ENCODE measurements around the gene LAMB1. TPM values are rescaled to one million over a fixed set of nuclear protein-coding genes. Genes with fewer than 3 reads are reported as not detected.

The LAMB1 gene
- 104 TPM for total RNA-seq
- long read RNA-seq, full-length matches to known transcripts: 43 of 108 reads
- long read RNA-seq, partial matches to known transcripts: 48 of 108 reads
- long read RNA-seq, other reads (novel, unspliced or antisense): 17 of 108 reads

DNA sequence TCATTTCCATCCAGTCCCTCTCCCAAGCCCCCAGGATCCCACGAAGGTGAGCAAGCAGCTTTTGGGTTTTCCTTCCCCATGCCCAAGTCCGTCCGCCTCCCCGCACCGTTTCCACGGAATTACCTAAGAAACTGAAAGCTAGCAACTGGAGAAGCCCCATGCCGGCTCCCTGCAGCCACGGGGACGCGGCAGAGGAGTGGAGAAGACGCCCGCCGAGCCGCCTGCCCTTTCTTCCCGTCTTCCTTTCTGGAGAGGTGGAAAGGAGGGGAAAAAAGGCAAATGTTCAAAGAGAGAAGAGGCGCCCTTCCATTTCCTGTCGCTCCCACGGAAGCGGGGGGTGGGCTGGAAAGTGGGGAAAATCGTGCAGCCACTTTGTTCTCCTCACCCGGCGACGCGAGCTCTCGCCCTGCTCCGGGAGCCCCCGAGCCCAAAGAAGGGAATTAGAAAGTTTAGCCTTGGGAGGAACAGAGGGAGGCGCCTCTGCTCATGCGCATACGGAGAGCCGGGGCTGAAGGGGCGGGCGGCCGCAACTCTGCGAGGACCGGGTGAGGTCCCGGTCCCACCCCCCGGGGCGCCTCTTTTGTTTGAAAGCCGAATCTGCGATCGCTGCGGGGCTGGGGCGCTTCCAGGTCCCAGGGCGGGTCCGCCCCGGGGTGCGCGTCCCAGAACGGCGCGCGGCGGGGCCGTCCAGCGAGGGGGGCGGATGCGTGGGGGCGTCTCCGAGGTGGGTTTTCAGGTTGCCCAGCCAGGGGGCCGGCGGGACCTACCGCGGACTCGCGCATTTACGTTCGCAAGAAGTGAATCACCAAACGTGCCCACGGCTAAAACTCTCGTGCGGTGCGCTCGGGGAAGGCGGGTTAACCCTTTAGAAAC is at the start of gene LAMB1:
TSS of gene LAMB1 (minus strand) at position 436 of the 873 bp plus-strand sequence. CDS start at position 160, 276 bp downstream.
- intact Hi-C loops (cut with DNase I): no loop called here

DNA sequence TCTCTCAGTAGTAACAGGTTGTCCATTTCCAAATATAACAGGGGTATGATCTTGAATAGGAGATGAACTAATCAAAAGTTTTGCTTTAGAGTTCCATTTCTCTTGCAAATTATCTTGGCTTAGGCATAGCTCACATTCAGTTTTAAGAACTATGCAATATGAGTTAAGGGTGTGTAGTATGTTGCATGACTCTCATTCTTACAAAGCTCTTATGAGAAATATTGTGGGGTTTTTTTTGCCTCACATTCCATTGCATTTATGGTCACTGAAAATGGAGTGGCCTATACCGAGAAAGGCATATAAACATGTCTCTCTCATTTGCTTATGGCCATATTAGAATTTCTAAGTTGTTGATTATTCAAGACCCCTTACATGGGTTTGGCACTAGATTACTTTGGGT is 48.5 kb upstream of the LAMB1 start:
- no peaks in the 10 kb centered on the region for H3K4me1 ChIP-seq
- H3K4me3 ChIP-seq: no peak overlapping the region
- no peaks in the 10 kb centered on the region for H3K9me3 ChIP-seq
- intact Hi-C loops (cut with DNase I): no loop called here
- ATAC-seq (no peak), DNase-seq (no peak)
- no peaks in the 10 kb centered on the region for H3K27me3 ChIP-seq (ENCODE audit: low read depth)
- TF ChIP-seq, protein P1, sequence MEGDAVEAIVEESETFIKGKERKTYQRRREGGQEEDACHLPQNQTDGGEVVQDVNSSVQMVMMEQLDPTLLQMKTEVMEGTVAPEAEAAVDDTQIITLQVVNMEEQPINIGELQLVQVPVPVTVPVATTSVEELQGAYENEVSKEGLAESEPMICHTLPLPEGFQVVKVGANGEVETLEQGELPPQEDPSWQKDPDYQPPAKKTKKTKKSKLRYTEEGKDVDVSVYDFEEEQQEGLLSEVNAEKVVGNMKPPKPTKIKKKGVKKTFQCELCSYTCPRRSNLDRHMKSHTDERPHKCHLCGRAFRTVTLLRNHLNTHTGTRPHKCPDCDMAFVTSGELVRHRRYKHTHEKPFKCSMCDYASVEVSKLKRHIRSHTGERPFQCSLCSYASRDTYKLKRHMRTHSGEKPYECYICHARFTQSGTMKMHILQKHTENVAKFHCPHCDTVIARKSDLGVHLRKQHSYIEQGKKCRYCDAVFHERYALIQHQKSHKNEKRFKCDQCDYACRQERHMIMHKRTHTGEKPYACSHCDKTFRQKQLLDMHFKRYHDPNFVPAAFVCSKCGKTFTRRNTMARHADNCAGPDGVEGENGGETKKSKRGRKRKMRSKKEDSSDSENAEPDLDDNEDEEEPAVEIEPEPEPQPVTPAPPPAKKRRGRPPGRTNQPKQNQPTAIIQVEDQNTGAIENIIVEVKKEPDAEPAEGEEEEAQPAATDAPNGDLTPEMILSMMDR (IDR thresholded peaks at IDR 0.05): no peak
- H3K27ac ChIP-seq: no peak overlapping the region
- H3K36me3 ChIP-seq: no peaks in the 10 kb centered on the region

More for the DNA sequence above, at the start of gene LAMB1:
- peak; percentile 60 for DNase-seq
- H3K27me3 ChIP-seq (ENCODE audit: low read depth): peaks cover 34% of the 10 kb centered on the region
- peaks cover 48% of the 10 kb centered on the region for H3K4me1 ChIP-seq
- H3K9me3 ChIP-seq: no peaks in the 10 kb centered on the region
- H3K36me3 ChIP-seq: no peaks in the 10 kb centered on the region
- H3K4me3 ChIP-seq: peak within 1 kb of the TSS; percentile 69
- peak within 1 kb of the TSS; percentile 82 for H3K27ac ChIP-seq
- TF ChIP-seq, protein P1 (IDR thresholded peaks at IDR 0.05): no peak
- peak; percentile 72 to 78 for ATAC-seq

DNA sequence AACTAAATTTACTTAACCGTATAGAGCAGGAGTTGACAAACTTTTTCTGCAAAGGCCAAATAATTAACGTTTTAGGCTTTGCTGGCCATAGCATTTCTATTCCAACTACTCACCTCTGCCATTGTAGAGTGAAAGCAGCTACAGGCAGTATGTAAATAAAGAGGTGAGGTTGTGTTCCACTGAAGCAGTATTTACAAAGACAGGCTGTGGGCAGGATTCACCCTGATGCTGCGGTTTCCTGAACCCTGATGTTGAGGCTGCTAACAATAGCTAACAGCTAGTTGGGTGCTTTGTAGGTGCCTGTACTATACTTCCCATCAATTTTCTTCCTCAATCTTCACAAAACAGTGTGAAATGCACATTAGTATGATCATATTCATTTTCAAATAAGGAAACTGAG is 47.0 kb upstream of the LAMB1 start:
- H3K36me3 ChIP-seq: no peaks in the 10 kb centered on the region
- no peak overlapping the region for H3K4me3 ChIP-seq
- no peak overlapping the region for H3K27ac ChIP-seq
- H3K9me3 ChIP-seq: no peaks in the 10 kb centered on the region
- DNase-seq (no peak), ATAC-seq (no peak)
- intact Hi-C loops (cut with DNase I): no loop called here
- H3K4me1 ChIP-seq: no peaks in the 10 kb centered on the region
- TF ChIP-seq, protein P1 (IDR thresholded peaks at IDR 0.05): no peak
- H3K27me3 ChIP-seq (ENCODE audit: low read depth): no peaks in the 10 kb centered on the region

DNA sequence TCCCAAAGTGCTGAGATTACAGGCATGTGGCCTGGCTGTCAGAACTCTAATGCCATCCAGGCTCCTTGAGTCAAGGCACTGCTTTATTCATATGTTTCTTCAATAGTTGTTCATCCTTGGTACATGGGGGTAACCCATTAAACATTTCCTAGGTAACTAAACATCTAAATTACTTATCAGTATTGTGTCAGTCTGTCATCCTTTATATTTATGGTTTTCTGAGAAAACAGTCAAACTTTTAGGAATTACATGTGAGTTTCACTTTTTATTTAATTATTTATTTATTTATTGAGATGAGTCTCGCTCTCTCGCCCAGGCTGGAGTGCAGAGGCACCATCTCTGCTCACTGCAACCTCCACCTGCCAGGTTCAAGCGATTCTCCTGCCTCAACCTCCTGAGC is 45.5 kb upstream of the LAMB1 start:
- TF ChIP-seq, protein P1 (IDR thresholded peaks at IDR 0.05): no peak

DNA sequence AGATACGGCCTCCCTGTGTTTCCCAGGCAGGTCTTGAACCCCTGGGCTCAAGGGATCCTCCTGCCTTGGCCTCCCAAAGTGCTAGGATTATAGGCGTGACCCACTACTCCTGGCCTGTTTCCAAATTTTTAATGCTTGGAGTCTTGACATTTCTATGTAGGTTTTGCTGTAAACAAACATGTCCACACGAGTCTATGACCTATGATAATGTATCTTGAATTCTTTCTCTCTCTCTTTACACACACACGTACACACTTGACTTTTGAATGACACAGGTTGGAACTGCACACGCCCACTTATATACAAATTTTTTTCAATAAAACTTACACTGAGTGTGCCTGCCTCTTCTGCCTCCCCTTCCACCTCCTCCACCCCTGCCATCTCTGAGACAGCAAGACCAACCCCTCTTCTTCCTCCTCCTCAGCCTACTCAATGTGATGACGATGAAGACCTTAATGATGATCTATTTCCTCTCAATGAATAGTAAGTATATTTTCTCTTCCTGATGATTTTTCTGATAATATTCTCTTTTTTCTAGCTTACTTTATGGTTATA is 44.1 kb upstream of the LAMB1 start:
- intact Hi-C loops (cut with DNase I): no loop called here
- Histone ChIP-seq H3K4me1 (peaks cover 4% of the 10 kb centered on the region), H3K27ac (no peak overlapping the region), H3K9me3 (no peaks in the 10 kb centered on the region), H3K36me3 (no peaks in the 10 kb centered on the region), H3K4me3 (no peak overlapping the region), H3K27me3 (ENCODE audit: low read depth) (no peaks in the 10 kb centered on the region)
- TF ChIP-seq, protein P1 (IDR thresholded peaks at IDR 0.05): no peak
- ATAC-seq: no peak
- no peak for DNase-seq

More for the DNA sequence above, 45.5 kb upstream of the LAMB1 start:
- Histone ChIP-seq H3K9me3 (no peaks in the 10 kb centered on the region), H3K27me3 (ENCODE audit: low read depth) (no peaks in the 10 kb centered on the region), H3K4me3 (no peak overlapping the region), H3K36me3 (no peaks in the 10 kb centered on the region), H3K4me1 (peaks cover 4% of the 10 kb centered on the region), H3K27ac (no peak overlapping the region)
- intact Hi-C loops (cut with DNase I): no loop called here
- no peak for ATAC-seq
- no peak for DNase-seq

Measured in lower lobe of right lung (tissue), 2 donors.